ENCODE measurements around the gene HPSE2.

HPSE2 gene

GRCh38 chr10:98481404-98481945 is 754.2 kb downstream of the HPSE2 start:
- no peak for DNase-seq

GRCh38 chr10:98478430-98479222 is 757.0 kb downstream of the HPSE2 start:
- no peak for DNase-seq

- DNase-seq = no peak
Measured at GRCh38 chr10:98477861-98478260, 757.8 kb downstream of the HPSE2 start.

- DNase-seq = no peak
Measured at GRCh38 chr10:98474628-98475027, 761.0 kb downstream of the HPSE2 start.

- no peak for DNase-seq
Measured at GRCh38 chr10:98472196-98472595, 763.5 kb downstream of the HPSE2 start.

- DNase-seq = no peak
Measured at GRCh38 chr10:98470850-98471249, 764.8 kb downstream of the HPSE2 start.

- DNase-seq = no peak
Measured at GRCh38 chr10:98469001-98469931, 766.4 kb downstream of the HPSE2 start.

- DNase-seq = peak; percentile 60
Measured at GRCh38 chr10:98467506-98468318, 767.9 kb downstream of the HPSE2 start.

GRCh38 chr10:98466861-98467505 is 768.7 kb downstream of the HPSE2 start:
- DNase-seq = no peak

GRCh38 chr10:98465866-98466265 is 769.8 kb downstream of the HPSE2 start:
- no peak for DNase-seq

GRCh38 chr10:98463976-98464754 is 771.5 kb downstream of the HPSE2 start:
- no peak for DNase-seq

- no peak for DNase-seq
Measured at GRCh38 chr10:98463016-98463415, 772.6 kb downstream of the HPSE2 start.

GRCh38 chr10:98461500-98461842 is 774.2 kb downstream of the HPSE2 start:
- DNase-seq = no peak

- no peak for DNase-seq
Measured at GRCh38 chr10:98460837-98461499, 774.7 kb downstream of the HPSE2 start.

GRCh38 chr10:98458809-98459784 is 776.6 kb downstream of the HPSE2 start:
- DNase-seq = no peak

GRCh38 chr10:98457721-98458120 is 777.9 kb downstream of the HPSE2 start:
- DNase-seq = no peak

- no peak for DNase-seq
Measured at GRCh38 chr10:98456686-98457482, 778.8 kb downstream of the HPSE2 start.

GRCh38 chr10:98456043-98456570 is 779.5 kb downstream of the HPSE2 start:
- DNase-seq = no peak

All from activated gamma-delta T cell treated with Interleukin-2 at 50 U/mL for 16 hours (primary cell).